Keratinocyte (primary cell): ENCODE measurements around the gene KCND2.

Source experiments
- CTCF ChIP-seq, 3 experiments: IDR thresholded peaks in 1 of 3; conservative IDR thresholded peaks in 1 of 3; optimal IDR thresholded peaks in 1 of 3; 2 replicates in 2 of 3; 3 replicates in 1 of 3; pipeline versions ENCODE3 to v1.5.1; 2011; ENCODE audit warnings: low read length in 3 of 3, mild to moderate bottlenecking in 3 of 3, moderate library complexity in 2 of 3, control low read depth in 1 of 3, inconsistent platforms in 1 of 3; ENCODE audit not compliant: insufficient read depth in 2 of 3; ENCODE audit errors: extremely low read depth in 1 of 3
- EZH2 ChIP-seq: IDR thresholded peaks from one replicate; pipeline ENCODE4 v1.6.1; 2012; ENCODE audit warnings: inconsistent platforms, mild to moderate bottlenecking, low read length, moderate library complexity

GRCh38 chr7:120272701-120273475 lies at the start of gene KCND2:
- TF ChIP-seq CTCF (optimal IDR thresholded peaks at IDR 0.05 in 1 of 3, IDR thresholded peaks at IDR 0.05 in 1 of 3, conservative IDR thresholded peaks at IDR 0.05 in 1 of 3; ENCODE audit: extremely low read depth in 1 of 3, insufficient read depth in 2 of 3, low read length in 3 of 3): no peak
- TF ChIP-seq EZH2: peak; percentile 78
